Upper lobe of right lung (tissue), 1 donor: ENCODE results near the gene ENTR1. TPM values are rescaled to one million over a fixed set of nuclear protein-coding genes. Genes with fewer than 3 reads are reported as not detected.

Source experiments
- ATAC-seq: fragments of 200-7000 bp; cut with Tn5 transposase; one replicate; pipeline ENCODE4 v1.9.1; 2020; ENCODE audit warnings: mild to moderate bottlenecking, moderate library complexity
- DNase-seq: peaks from one replicate; pipeline ENCODE4 v3.0.0-alpha.2; 2020
- H3K27ac ChIP-seq: fragments of 200-600 bp; one replicate; pipeline ENCODE4 v1.8.0; 2022
- H3K27me3 ChIP-seq: fragments of 200-600 bp; one replicate; pipeline ENCODE4 v1.8.0; 2022; ENCODE audit warnings: mild to moderate bottlenecking
- H3K36me3 ChIP-seq: fragments of 200-600 bp; one replicate; pipeline ENCODE4 v1.8.0; 2022
- H3K4me1 ChIP-seq: fragments of 200-600 bp; one replicate; pipeline ENCODE4 v1.8.0; 2022
- H3K4me3 ChIP-seq: fragments of 200-600 bp; one replicate; pipeline ENCODE4 v1.8.0; 2022; ENCODE audit warnings: mild to moderate bottlenecking
- H3K9me3 ChIP-seq: fragments of 200-600 bp; one replicate; pipeline ENCODE4 v1.8.0; 2022
- intact Hi-C: fragments of 100-400 bp; cut with DNase I; formaldehyde crosslinking; loops from one replicate; pipeline ENCODE4 v1.11.0; 2022
- total RNA-seq: library from RNA; stranded (reverse); fragmentation: NEBNext Ultra II Directional; extraction: Animal tissue kit (Norgen Biotek cat#: 25700); gene quantifications from one replicate; pipeline ENCODE4 v1.2.1, GENCODE V29; 2021
- TF ChIP-seq, protein P1 (sequence below): fragments of 200-600 bp; IDR thresholded peaks from one replicate; pipeline ENCODE4 v1.8.0; 2022; ENCODE audit warnings: antibody characterized with exemption
- donor health status: DM: no; HTN: yes; CAD: no; lungs with severe emphysema.

ENTR1 gene
- total RNA-seq, 1 donor from 2014 or later: 36.4 TPM

DNA sequence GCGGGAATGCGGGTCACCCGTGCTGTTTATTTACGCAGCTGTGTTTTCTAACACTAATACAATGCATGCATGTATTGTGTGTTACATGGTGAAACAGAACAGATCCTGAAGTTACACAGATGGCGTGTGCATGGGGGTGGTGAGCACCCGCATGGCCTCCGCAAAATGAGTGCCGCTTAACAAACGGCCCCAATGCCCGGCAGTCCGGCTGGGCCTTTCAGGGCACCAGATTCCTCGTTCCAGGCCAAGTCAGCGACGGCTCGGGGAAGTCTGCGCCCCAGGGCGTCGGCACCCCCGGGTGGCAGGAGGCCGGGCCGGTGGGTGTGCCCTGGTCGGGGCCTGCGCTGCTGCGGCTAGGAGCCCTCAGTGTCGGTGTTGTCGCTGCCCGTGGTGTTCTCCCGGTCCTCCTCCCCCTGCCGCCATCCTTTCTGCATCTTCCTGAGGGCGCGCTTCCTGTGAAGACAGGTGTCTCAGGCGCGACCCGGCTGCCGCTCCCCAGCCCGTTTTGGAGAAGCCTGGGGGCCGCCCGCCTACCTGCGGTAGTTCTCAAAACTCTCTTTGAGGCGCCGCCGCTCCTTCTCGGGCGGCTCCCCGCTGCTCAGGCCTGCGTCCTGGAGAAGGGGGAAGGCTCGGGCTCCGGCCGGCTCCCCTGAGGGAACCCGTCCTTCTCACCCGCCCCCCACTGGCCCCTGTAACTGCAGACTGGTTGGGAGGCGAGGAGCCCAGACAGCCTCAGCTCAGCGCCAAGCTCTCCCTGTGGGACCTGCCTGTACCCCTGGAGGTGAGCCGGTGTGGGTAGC lies 46.3 kb downstream of the ENTR1 start:
- no peaks in the 10 kb centered on the region for H3K27me3 ChIP-seq
- peaks cover 12% of the 10 kb centered on the region for H3K4me1 ChIP-seq
- intact Hi-C loops: no loop called here
- ATAC-seq: no peak
- no peak for DNase-seq
- no peaks in the 10 kb centered on the region for H3K9me3 ChIP-seq
- H3K27ac ChIP-seq: no peak overlapping the region
- H3K4me3 ChIP-seq: peak overlapping the region; percentile 71
- TF ChIP-seq, protein P1, sequence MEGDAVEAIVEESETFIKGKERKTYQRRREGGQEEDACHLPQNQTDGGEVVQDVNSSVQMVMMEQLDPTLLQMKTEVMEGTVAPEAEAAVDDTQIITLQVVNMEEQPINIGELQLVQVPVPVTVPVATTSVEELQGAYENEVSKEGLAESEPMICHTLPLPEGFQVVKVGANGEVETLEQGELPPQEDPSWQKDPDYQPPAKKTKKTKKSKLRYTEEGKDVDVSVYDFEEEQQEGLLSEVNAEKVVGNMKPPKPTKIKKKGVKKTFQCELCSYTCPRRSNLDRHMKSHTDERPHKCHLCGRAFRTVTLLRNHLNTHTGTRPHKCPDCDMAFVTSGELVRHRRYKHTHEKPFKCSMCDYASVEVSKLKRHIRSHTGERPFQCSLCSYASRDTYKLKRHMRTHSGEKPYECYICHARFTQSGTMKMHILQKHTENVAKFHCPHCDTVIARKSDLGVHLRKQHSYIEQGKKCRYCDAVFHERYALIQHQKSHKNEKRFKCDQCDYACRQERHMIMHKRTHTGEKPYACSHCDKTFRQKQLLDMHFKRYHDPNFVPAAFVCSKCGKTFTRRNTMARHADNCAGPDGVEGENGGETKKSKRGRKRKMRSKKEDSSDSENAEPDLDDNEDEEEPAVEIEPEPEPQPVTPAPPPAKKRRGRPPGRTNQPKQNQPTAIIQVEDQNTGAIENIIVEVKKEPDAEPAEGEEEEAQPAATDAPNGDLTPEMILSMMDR: no peak
- H3K36me3 ChIP-seq: no peaks in the 10 kb centered on the region

DNA sequence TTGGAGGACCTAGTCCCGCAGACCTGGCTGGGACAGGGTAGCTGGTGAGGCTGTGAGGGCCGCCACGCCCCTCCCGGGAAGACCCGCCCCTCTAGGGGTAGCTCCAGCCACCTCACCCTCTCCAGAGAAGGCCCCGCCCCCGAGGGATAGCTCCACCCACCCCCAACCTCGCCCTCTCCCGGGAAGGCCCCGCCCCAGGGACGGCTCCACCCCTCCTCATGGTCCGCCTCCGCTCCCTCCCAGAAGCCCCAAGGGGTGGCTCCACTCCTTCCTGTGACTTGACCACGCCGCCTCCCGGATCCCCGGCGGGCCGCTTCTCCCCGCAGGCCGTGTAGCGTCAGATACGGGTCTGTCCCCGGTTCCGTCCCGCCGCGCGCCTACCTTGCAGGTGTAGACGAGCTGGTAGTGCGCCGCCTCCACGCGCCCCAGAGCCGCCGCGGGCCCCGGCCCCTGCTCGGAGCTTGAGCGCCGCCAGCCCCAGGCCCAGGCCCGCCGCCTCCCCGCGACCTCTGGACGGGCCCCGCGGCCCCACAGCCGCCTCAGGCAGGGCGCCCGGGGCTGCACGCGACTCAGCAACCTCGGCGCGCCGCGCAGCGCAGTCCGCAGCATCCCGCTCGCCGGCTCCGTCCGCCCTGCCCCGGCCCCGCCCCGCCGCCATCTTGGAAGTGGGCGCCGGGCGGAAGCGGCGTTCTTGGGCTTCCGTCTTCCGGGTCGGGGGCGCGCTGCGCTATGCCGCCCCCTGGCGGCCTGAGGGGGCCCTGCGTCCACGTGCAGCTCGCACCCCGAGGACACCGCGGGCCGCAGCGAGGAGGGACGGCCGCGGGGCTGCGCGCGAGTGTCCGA lies 47.1 kb downstream of the ENTR1 start, which contains the start of gene DNLZ:
DNLZ (minus strand) TSS at position 639 of the 843 bp plus-strand sequence; CDS start at position 609, 30 bp downstream.
- H3K27ac ChIP-seq: peak within 1 kb of the TSS; percentile 91
- DNase-seq (peak; percentile 99), ATAC-seq (peak; percentile 94)
- intact Hi-C loops: no loop called here
- no peaks in the 10 kb centered on the region for H3K36me3 ChIP-seq
- H3K4me1 ChIP-seq: peaks cover 12% of the 10 kb centered on the region
- H3K4me3 ChIP-seq: peak within 1 kb of the TSS; percentile 71
- no peaks in the 10 kb centered on the region for H3K9me3 ChIP-seq
- H3K27me3 ChIP-seq: no peaks in the 10 kb centered on the region
- TF ChIP-seq, protein P1: peak; percentile 98

GRCh38 chr9:136362450-136362784 lies 48.0 kb downstream of the ENTR1 start:
- DNase-seq: no peak

GRCh38 chr9:136361754-136362449 lies 48.5 kb downstream of the ENTR1 start:
- TF ChIP-seq, protein P1: no peak
- Histone ChIP-seq H3K27ac (no peak overlapping the region), H3K4me1 (peaks cover 12% of the 10 kb centered on the region), H3K4me3 (no peak overlapping the region), H3K36me3 (no peaks in the 10 kb centered on the region), H3K27me3 (no peaks in the 10 kb centered on the region), H3K9me3 (no peaks in the 10 kb centered on the region)
- intact Hi-C loops: no loop called here
- no peak for ATAC-seq
- DNase-seq: no peak

More at GRCh38 chr9:136362450-136362784, 48.0 kb downstream of the ENTR1 start:
- intact Hi-C loops: no loop called here
- Histone ChIP-seq H3K4me1 (peaks cover 12% of the 10 kb centered on the region), H3K36me3 (no peaks in the 10 kb centered on the region), H3K9me3 (no peaks in the 10 kb centered on the region), H3K27ac (peak overlapping the region; percentile 30), H3K27me3 (no peaks in the 10 kb centered on the region), H3K4me3 (no peak overlapping the region)
- ATAC-seq: no peak
- TF ChIP-seq, protein P1: no peak

GRCh38 chr9:136361047-136361753 lies 49.2 kb downstream of the ENTR1 start:
- Histone ChIP-seq H3K27ac (peak overlapping the region; percentile 30), H3K4me3 (no peak overlapping the region), H3K36me3 (peaks cover 4% of the 10 kb centered on the region), H3K27me3 (no peaks in the 10 kb centered on the region), H3K4me1 (peaks cover 12% of the 10 kb centered on the region), H3K9me3 (no peaks in the 10 kb centered on the region)
- intact Hi-C loops: no loop called here
- ATAC-seq: no peak
- TF ChIP-seq, protein P1: no peak
- no peak for DNase-seq
